GM18868 (cell line): ENCODE data around the gene COPS8.

Experiments used
- ATAC-seq: cut with Tn5 transposase; IDR thresholded peaks from one replicate; pipeline ENCODE4 v1.9.1; 2021; ENCODE audit warnings: mild to moderate bottlenecking, moderate library complexity; ENCODE audit not compliant: unreplicated experiment

Gene COPS8

GRCh38 chr2:237085248-237086221 is at the start of gene COPS8:
COPS8 (plus strand) TSS chr2:237085889; CDS start chr2:237085965, 76 bp downstream.
- peak; percentile 98 for ATAC-seq

- ATAC-seq = no peak
These were observed 46.2 kb upstream of the COPS8 start for GRCh38 chr2:237039301-237040031.

- ATAC-seq = no peak
These were observed 44.5 kb upstream of the COPS8 start for GRCh38 chr2:237041231-237041630.

- no peak for ATAC-seq
These were observed 43.6 kb upstream of the COPS8 start for GRCh38 chr2:237042101-237042500.

- no peak for ATAC-seq
These were observed 41.8 kb upstream of the COPS8 start for GRCh38 chr2:237043866-237044265.

GRCh38 chr2:237044281-237044680 is 41.4 kb upstream of the COPS8 start:
- ATAC-seq = no peak

- no peak for ATAC-seq
These were observed 40.2 kb upstream of the COPS8 start for GRCh38 chr2:237045449-237045848.

- ATAC-seq = no peak
These were observed 37.1 kb upstream of the COPS8 start for GRCh38 chr2:237048595-237048994.

GRCh38 chr2:237051861-237052260 is 33.8 kb upstream of the COPS8 start:
- no peak for ATAC-seq

GRCh38 chr2:237053066-237053465 is 32.6 kb upstream of the COPS8 start:
- no peak for ATAC-seq

- ATAC-seq = no peak
These were observed 30.1 kb upstream of the COPS8 start for GRCh38 chr2:237055386-237056100.

GRCh38 chr2:237056287-237056875 is 29.3 kb upstream of the COPS8 start:
- no peak for ATAC-seq

GRCh38 chr2:237057107-237057506 is 28.6 kb upstream of the COPS8 start:
- ATAC-seq = no peak

- peak; percentile 69 for ATAC-seq
These were observed 27.8 kb upstream of the COPS8 start for GRCh38 chr2:237057893-237058300.

GRCh38 chr2:237058423-237058822 is 27.3 kb upstream of the COPS8 start:
- no peak for ATAC-seq

- peak; percentile 76 for ATAC-seq
These were observed 26.4 kb upstream of the COPS8 start for GRCh38 chr2:237059155-237059875.

- ATAC-seq = no peak
These were observed 25.0 kb upstream of the COPS8 start for GRCh38 chr2:237060534-237061312.

GRCh38 chr2:237061356-237061755 is 24.3 kb upstream of the COPS8 start:
- no peak for ATAC-seq

- ATAC-seq = no peak
These were observed 23.1 kb upstream of the COPS8 start for GRCh38 chr2:237062585-237062984.
